Type B pancreatic cell (in vitro differentiated cells): Measurements from ENCODE around the gene AP3B1. TPM values are rescaled to one million over a fixed set of nuclear protein-coding genes. Genes with fewer than 3 reads are reported as not detected.

Source experiments
- DNase-seq: peaks from one replicate; pipeline ENCODE4 v3.0.0; 2021; ENCODE audit warnings: mixed read lengths; ENCODE audit not compliant: unreplicated experiment; ENCODE audit errors: extremely low spot score
- H3K27ac Mint-ChIP-seq: 2 replicates; pipeline ENCODE4 v1.8.0; 2021; ENCODE audit warnings: mild to moderate bottlenecking, mixed read lengths
- H3K27me3 Mint-ChIP-seq: 2 replicates; pipeline ENCODE4 v1.8.0; 2021; ENCODE audit warnings: mixed read lengths
- H3K36me3 Mint-ChIP-seq: 2 replicates; pipeline ENCODE4 v1.8.0; 2021; ENCODE audit warnings: mixed read lengths
- H3K4me1 Mint-ChIP-seq: one replicate; pipeline ENCODE4 v1.8.0; 2021; ENCODE audit warnings: mixed read lengths; ENCODE audit not compliant: unreplicated experiment
- H3K4me3 Mint-ChIP-seq: 2 replicates; pipeline ENCODE4 v1.8.0; 2021; ENCODE audit warnings: mild to moderate bottlenecking, mixed read lengths
- H3K9me3 Mint-ChIP-seq: 2 replicates; pipeline ENCODE4 v1.8.0; 2021; ENCODE audit warnings: mixed read lengths
- long read RNA-seq: library from polyadenylated mRNA; unstranded; transcript quantifications from one replicate; pipeline ENCODE4 v2.0.0, GENCODE V29; 2020
- total RNA-seq: library from RNA; stranded (reverse); gene quantifications from 2 replicates; pipeline ENCODE4 v1.2.1, GENCODE V29; 2021; ENCODE audit warnings: low replicate concordance
- TF ChIP-seq, protein P1 (sequence below): fragments of 200-600 bp; sonication (generic); conservative IDR thresholded peaks from 2 replicates; pipeline ENCODE4 v1.5.0; 2021; ENCODE audit warnings: antibody characterized with exemption, mild to moderate bottlenecking

Gene AP3B1, protein sequence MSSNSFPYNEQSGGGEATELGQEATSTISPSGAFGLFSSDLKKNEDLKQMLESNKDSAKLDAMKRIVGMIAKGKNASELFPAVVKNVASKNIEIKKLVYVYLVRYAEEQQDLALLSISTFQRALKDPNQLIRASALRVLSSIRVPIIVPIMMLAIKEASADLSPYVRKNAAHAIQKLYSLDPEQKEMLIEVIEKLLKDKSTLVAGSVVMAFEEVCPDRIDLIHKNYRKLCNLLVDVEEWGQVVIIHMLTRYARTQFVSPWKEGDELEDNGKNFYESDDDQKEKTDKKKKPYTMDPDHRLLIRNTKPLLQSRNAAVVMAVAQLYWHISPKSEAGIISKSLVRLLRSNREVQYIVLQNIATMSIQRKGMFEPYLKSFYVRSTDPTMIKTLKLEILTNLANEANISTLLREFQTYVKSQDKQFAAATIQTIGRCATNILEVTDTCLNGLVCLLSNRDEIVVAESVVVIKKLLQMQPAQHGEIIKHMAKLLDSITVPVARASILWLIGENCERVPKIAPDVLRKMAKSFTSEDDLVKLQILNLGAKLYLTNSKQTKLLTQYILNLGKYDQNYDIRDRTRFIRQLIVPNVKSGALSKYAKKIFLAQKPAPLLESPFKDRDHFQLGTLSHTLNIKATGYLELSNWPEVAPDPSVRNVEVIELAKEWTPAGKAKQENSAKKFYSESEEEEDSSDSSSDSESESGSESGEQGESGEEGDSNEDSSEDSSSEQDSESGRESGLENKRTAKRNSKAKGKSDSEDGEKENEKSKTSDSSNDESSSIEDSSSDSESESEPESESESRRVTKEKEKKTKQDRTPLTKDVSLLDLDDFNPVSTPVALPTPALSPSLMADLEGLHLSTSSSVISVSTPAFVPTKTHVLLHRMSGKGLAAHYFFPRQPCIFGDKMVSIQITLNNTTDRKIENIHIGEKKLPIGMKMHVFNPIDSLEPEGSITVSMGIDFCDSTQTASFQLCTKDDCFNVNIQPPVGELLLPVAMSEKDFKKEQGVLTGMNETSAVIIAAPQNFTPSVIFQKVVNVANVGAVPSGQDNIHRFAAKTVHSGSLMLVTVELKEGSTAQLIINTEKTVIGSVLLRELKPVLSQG
- total RNA-seq, result 43.7 and 48.4 TPM in 2 replicates
- long read RNA-seq, full-length matches to known transcripts, result 13 of 162 reads
- long read RNA-seq, partial matches to known transcripts, result 133 of 162 reads
- long read RNA-seq, other reads (novel, unspliced or antisense), result 16 of 162 reads

DNA sequence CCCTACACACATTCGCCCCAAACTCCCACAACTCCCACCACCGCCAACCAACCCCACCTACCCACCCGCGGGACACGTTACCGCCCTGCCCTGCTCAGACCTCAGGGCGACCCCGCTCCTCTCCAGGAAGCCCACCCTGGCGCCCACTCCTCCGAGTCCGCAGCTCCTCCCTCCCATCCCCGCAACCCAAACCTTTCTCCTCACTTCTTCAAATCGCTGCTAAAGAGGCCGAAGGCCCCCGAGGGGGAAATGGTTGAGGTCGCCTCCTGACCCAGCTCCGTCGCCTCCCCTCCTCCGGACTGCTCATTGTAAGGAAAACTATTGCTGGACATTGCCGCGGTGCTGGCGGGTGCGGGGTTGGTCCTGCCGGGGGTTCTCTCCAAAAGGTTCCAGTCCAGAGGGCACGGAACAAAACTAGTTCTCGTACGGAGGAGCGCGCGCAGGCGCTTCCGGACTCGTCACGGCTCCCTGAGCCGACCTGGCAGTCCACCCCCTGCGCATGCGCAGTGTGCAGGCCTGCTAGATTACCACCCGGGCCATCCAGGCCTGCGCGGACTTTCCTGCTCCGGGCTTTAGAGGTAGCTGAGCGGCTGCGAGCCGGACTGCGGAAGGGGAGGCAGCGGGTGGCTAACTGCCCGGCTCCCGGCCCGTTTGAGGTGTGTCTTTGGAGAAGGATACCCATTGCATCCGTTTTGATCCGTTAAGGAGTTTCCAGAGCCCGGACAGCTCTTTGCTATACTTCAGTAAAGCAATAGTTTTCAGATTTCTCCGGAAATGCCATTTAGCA lies at the start of gene AP3B1:
Gene AP3B1, minus strand, starts transcription at position 451 of the 787 bp plus-strand sequence. Its CDS starts 119 bp downstream, at position 332.
- H3K36me3 Mint-ChIP-seq, result no peaks in the 10 kb centered on the region
- TF ChIP-seq, protein P1, sequence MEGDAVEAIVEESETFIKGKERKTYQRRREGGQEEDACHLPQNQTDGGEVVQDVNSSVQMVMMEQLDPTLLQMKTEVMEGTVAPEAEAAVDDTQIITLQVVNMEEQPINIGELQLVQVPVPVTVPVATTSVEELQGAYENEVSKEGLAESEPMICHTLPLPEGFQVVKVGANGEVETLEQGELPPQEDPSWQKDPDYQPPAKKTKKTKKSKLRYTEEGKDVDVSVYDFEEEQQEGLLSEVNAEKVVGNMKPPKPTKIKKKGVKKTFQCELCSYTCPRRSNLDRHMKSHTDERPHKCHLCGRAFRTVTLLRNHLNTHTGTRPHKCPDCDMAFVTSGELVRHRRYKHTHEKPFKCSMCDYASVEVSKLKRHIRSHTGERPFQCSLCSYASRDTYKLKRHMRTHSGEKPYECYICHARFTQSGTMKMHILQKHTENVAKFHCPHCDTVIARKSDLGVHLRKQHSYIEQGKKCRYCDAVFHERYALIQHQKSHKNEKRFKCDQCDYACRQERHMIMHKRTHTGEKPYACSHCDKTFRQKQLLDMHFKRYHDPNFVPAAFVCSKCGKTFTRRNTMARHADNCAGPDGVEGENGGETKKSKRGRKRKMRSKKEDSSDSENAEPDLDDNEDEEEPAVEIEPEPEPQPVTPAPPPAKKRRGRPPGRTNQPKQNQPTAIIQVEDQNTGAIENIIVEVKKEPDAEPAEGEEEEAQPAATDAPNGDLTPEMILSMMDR, result no peak

DNA sequence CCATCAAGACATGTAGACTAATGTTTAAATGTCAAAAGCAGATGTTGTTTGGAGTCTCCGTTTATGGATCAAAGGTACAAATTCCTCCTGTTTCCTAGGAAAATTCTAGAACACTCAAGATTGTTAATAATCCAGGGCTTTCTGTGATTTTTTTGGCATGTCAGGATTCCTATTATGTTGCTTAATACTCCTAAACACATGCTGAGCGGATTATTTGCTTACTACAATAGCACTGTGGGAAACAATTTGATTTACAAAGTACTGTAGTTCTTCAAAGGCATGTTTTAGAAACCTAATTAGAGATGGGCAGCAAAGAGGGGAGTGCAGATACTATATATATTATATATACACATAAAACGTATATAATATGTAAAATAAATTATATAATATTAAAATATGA lies 46.9 kb upstream of the AP3B1 start:
- Mint-ChIP-seq H3K9me3 (peaks cover 4% of the 10 kb centered on the region), H3K36me3 (peaks cover 3% of the 10 kb centered on the region), H3K4me3 (no peak overlapping the region), H3K4me1 (peaks cover 12% of the 10 kb centered on the region), H3K27ac (no peak overlapping the region), H3K27me3 (no peaks in the 10 kb centered on the region)
- DNase-seq, result no peak
- TF ChIP-seq, protein P1, result no peak

More for the DNA sequence above, at the start of gene AP3B1:
- peaks cover 24% of the 10 kb centered on the region for H3K4me1 Mint-ChIP-seq
- H3K9me3 Mint-ChIP-seq, result no peaks in the 10 kb centered on the region
- DNase-seq, result peak; percentile 99
- H3K27ac Mint-ChIP-seq, result peak within 1 kb of the TSS; percentile 96
- H3K27me3 Mint-ChIP-seq, result peaks cover 4% of the 10 kb centered on the region
- peak within 1 kb of the TSS; percentile 91 for H3K4me3 Mint-ChIP-seq

DNA sequence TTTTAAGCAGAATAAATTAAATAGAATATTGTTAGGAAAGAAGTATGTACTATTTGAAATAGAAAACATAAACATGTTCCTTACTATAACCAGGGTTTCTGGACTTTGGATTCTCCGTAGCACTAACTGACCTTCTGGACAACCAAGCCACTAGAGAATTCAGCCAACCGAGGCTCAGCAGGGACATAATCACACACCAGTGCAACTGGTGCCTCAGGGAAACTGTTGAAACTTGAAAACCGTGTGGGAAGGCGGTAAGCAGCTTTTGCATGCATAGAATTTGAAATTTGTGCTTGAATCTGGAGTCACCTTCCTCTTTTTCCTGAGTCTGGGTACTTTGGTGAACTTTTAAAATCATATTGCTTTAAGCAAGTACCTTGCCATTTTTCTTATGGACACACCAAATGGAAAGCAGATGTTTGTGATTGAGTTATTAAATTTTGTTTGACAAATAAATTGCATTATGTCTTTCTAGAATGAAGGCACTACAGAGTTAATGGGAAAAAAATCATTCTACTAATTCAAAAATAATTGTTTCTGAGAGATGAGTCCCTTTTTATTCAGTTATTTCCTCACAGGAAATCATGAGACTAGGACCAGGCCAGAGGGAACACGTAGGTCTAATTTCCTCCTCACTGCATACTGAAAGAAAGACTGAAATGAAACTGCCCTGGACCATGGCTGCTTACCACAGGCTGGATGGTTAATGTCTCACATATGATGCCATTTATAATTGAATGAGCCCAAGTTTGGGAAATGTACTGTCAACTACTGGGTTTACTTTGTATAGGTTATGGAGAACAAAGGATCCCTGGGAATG lies 45.3 kb upstream of the AP3B1 start:
- Mint-ChIP-seq H3K9me3 (no peaks in the 10 kb centered on the region), H3K36me3 (no peaks in the 10 kb centered on the region), H3K4me1 (peaks cover 9% of the 10 kb centered on the region), H3K27ac (no peak overlapping the region), H3K27me3 (no peaks in the 10 kb centered on the region), H3K4me3 (no peak overlapping the region)
- DNase-seq, result no peak
- TF ChIP-seq, protein P1, result no peak

DNA sequence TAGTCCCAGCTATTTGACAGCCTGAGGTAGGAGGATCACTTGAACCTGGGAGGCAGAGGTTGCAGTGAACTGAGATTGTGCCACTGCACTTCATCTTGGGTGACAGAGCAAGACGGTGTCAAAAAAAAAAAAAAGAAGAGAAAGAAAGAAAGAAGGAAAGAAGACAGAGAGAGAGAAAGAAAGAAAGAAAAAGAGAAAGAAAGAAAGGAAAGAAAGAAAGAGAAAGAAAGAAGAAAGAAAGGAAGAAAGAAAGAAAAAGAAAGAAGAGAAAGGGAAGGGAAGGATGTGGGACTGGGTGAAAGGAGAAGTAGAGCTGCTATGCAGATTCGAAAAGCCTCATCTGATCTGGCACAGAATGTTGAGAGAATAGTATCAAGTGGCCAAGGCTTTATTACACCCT lies 42.2 kb upstream of the AP3B1 start:
- Mint-ChIP-seq H3K27me3 (no peaks in the 10 kb centered on the region), H3K36me3 (no peaks in the 10 kb centered on the region), H3K27ac (no peak overlapping the region), H3K4me1 (peaks cover 11% of the 10 kb centered on the region), H3K4me3 (no peak overlapping the region), H3K9me3 (no peaks in the 10 kb centered on the region)
- TF ChIP-seq, protein P1, result no peak
- DNase-seq, result no peak
